ENCODE measurements around the gene HACE1. TPM values are rescaled to one million over a fixed set of nuclear protein-coding genes. Genes with fewer than 3 reads are reported as not detected.
"Not testable (repeated sequence)": the region's sequence is repeated elsewhere in the genome, so short reads cannot be mapped to it uniquely, and the experiment has no call there.

Gene HACE1
- total RNA-seq, 1 donor from 2014 or later = 14.5 TPM

- intact Hi-C loops (cut with micrococcal nuclease) = not testable (repeated sequence)
Measured at GRCh38 chr6:104739124-104739523, 120.6 kb downstream of the HACE1 start.

DNA sequence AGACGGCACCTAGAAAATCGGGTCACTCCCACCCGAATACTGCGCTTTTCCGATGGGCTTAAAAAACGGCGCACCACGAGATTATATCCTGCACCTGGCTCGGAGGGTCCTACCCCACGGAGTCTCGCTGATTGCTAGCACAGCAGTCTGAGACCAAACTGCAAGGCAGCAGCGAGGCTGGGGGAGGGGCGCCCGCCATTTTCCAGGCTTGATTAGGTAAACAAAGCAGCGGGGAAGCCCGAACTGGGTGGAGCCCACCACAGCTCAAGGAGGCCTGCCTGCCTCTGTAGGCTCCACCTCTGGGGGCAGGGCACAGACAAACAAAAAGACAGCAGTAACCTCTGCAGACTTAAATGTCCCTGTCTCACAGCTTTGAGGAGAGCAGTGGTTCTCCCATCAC is 122.2 kb downstream of the HACE1 start:
- intact Hi-C loops (cut with micrococcal nuclease) = not testable (repeated sequence)

DNA sequence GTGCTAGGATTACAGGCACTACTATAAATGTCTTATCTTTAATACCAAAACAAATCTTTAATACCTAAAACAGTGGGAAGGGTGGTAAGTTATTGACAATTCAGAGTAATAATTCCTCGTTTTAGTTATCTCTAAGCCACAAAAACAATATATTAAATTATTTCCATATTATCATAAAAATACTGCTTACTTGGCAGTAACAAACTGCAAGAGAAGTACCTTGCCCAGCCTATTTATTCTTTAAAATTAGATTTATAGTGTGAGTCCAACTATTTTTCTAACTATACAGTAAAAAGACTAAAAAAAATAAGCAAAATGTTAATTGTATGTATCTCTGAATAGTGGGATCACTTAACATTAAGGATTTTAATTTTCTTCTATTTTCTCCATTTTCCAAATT is 123.2 kb downstream of the HACE1 start:
- intact Hi-C loops (cut with micrococcal nuclease) = no loop called here

DNA sequence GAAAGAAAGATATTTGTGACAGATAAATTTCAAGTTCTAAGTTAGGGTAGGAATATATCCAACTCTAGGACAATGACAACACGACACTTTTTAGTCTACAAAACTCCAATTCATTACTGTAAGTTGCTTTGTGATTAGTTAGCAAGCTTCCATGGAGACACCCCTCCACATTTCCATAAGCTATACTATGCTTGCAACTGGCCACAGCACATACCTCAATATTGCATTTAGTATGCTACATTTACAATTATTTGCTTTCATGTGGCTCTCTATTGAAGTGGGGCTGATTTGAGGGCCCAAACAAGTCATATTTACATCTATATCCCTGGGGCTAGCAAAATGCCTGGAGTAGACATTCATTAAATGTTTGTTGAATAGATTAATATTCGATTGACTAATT is 129.3 kb downstream of the HACE1 start:
- intact Hi-C loops (cut with micrococcal nuclease) = no loop called here

DNA sequence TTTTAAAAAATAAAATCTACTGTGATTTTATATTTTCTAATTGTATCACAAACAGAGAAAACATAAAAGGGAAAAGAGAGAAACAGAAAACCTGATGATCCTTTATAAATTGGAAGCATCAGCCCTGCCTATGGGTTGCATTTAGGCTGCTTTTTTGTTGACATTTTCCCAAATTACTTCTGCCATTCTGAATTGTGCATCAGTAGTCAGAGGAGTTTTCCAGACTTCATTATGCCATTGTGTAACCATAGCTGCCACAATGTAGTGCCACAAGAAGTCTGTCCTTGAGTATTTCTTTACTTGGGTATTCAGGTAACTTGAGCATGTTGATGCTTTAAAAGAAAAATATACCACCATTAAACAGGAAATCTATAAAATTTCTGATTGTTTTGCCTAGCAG is 130.3 kb downstream of the HACE1 start:
- intact Hi-C loops (cut with micrococcal nuclease) = no loop called here

DNA sequence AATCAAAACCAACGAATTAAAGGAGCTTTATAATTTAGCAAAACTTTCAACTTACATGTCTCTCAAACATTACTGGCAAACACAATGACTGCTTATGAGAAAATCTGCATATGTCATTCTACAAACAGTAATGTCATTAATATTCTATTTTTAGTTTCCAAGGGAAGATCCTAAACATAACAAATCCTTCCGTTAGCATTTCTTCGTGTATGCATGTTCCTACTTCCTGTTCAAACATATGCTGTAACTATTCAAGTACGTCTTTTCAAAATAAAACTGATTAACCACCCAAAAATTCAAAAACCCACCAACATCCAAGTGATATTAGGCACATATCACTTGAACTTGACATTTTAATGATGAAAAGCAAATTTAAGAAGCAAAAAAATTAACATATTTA is 131.3 kb downstream of the HACE1 start:
- intact Hi-C loops (cut with micrococcal nuclease) = no loop called here

DNA sequence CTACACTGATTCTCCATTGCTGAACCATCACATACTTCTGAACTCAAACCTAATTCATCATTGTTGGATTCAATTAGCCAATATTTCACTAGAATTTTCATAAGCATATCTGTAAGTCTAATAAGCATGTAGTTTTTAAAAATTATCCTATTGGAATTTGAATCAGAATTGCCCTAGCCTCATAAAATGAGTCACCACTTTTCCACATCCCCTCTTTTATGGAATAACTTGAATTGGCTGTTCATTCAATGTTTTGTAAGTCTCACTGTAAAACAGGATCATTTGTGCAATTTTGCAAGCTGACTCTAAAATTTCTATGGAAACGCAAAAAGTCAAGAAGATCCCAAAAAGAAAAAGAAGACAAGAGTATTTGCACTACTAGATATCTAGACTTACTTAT is 141.0 kb downstream of the HACE1 start:
- intact Hi-C loops (cut with micrococcal nuclease) = no loop called here

- intact Hi-C loops (cut with micrococcal nuclease) = no loop called here
Measured at GRCh38 chr6:104716858-104717257, 142.9 kb downstream of the HACE1 start.

DNA sequence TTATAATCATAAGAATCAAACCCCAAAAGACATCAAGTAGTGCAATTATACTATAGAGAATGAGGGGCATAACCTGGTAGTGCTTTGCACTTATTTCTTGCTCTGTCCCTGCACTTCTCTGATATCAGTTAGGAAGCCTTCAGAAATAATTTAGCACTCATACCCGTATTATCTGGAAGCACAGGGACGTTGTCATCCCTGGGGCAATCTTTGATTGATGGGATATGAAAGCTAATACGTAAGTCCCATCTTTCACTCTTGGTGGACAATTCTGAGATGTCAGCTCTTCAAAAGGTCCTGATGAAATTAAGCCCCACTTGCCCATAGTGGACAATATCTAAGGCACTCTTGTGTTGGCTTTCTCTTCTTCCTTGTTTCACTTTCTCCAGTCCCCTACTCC is 144.9 kb downstream of the HACE1 start:
- intact Hi-C loops (cut with micrococcal nuclease) = no loop called here

DNA sequence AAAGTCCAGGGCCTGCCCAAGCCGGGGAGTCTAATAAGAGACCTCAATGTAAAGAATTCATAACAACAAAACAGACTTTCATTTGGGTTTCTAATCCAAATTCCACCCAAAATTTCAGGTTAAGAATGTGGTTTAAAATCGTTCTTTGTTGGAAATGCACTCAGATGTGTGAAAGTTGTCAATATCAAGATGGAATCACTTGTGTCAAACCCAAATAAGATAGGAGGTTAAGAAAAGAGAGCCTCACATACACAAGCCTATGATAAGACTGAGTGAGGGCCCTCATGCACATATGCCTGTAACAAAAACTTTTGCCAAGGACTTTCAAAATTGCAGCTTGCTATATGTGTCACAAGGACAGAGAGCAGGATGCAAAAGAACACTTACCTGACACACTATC is 145.7 kb downstream of the HACE1 start:
- intact Hi-C loops (cut with micrococcal nuclease) = no loop called here

DNA sequence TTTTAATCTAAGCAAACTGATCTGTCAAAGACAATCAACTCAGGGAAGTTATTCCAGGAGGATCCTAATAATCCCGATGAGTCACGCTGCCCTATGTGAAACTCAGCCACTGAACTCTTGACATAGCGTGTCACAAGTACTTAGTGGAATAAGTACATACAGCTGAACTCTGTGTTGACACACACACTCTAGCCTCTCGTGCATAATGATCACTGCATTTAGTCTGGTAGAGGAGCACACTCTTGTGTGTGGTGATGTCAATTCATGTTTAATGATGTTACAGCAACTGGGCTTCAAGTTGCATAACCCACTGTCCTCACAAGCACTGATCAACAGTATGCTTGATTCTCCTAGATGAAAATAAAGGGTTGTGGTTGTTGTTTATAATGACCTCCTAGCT is 148.3 kb downstream of the HACE1 start:
- intact Hi-C loops (cut with micrococcal nuclease) = no loop called here

DNA sequence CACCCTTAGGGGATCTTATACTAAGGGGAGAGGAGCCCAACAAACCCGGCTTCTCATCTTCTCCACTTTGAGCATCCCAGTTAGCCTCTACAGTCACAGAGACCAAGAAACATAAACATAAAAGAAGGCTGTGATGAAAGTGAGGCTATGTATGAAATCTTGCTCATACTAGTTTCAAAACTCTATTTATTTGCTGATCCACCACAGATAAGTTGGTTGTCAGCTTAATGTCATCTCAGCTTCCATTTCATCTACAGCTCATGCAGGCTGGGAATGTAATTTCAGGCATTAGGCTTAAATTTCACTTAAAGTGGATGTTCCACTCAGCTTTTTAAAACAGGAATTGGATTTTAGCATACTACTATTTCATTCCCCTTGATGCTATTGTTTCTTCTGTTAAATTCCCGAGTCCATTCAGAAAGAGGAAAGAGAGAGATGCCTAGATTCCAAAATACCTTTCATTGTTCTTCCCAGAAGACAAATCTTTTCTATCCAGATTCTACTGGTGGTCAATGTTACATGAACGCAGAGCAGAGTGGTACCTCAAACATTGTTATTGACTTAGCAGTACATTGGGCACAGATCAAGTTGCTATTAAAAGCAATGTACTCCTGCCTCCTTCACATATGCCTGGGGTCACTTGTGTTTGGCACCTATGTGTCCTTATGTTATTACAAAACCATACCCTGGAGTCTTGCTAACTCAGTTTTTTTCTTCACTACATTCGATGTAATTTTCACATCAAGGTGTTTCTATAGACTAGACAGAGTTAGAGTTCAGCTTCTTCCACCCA is 149.0 kb downstream of the HACE1 start:
- intact Hi-C loops (cut with micrococcal nuclease) = no loop called here

- intact Hi-C loops (cut with micrococcal nuclease) = loop anchor here (1.0 kb wide), 3 partner anchors 23 to 82 kb away; no protein-coding TSS in a partner anchor
Measured at GRCh38 chr6:104705916-104706442, 153.7 kb downstream of the HACE1 start.

DNA sequence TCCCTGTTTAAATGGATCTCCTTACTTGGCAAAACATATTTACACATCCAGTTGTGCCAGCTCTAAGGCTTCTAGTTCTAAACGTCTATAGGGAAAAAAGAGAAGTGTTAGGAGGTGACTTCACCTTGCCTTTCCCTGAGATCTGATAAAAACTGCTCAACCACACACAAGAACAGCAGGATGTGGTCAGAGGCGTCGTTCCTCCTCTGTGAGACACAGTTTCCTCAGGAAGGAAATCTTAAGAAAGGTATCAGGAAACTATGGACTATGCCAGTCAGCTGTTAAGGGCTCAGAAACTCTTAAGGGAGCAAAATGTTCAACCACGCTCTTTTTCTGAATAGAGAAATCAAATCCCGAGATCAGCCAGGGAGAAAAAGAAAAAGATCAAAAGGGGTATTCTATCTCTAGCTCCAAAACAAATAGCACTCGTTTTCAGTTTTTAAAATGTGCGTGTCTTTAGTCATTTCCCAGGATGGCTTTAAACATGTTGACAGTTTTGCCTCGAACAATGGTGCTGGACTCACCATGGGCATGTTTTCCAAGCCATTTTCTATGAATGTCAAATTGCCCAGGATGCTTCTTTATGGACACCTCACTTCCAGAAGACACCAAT is 154.5 kb downstream of the HACE1 start:
- intact Hi-C loops (cut with micrococcal nuclease) = loop anchor here (1.0 kb wide), 3 partner anchors 22 to 83 kb away; no protein-coding TSS in a partner anchor

DNA sequence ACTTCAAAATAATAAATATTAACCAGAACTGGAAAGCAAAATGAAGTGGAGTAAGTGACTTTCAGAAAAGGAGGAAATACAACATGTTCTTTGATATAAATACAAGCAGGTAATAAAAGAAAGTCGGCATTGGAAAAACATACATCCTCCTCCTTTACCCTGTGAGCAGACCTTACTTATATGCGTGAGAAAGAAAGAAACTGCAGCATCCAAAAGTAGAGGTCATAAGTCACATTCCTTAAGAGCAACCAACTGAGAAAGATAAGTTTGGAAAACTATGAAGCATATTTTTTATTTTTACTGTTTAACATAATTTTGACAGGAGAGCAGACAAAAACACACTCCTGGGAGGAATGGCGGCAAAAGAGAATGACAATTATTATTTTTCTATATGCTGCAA is 155.5 kb downstream of the HACE1 start:
- intact Hi-C loops (cut with micrococcal nuclease) = no loop called here

- intact Hi-C loops (cut with micrococcal nuclease) = no loop called here
Measured at GRCh38 chr6:104702126-104702841, 157.4 kb downstream of the HACE1 start.

DNA sequence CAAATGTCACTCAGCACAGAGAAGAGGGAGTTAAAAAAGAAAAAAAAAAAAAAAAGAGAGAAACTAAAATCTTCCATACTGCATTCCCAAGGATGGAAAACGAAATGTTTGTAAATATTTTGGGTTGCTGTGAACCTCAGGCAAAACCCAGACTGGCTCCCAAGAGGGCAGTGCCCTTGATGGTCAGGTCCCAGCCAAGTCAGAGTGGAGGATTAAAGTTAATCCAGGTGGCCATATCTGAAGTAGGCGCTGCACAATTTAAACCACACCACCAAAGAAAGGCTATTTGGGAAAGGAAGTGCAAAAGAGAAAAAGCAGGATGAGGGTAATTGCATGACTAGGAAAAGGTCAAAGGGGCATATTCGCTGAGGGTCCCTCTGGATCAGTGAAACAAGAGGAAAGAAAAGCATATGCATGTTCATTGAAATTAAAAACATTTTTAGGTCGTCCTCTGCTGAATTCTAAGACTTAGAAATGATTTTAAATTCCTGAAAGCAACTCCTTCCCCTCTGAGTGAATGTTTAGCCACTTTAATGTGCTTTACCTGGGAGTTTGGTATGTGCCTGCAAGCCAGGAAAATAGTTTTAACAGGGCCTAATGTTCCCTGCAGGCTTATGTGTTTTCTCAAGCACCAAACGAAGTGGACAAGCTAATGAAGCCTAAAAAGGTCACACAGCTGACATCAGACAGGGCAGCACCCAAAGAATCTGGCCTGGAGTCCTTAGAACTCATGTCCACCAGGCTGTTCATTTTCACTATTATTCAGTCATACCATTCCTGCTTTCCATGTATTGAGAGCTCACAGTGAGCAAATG is 159.1 kb downstream of the HACE1 start:
- intact Hi-C loops (cut with micrococcal nuclease) = no loop called here

GRCh38 chr6:104699593-104700329 is 160.0 kb downstream of the HACE1 start:
- intact Hi-C loops (cut with micrococcal nuclease) = no loop called here

DNA sequence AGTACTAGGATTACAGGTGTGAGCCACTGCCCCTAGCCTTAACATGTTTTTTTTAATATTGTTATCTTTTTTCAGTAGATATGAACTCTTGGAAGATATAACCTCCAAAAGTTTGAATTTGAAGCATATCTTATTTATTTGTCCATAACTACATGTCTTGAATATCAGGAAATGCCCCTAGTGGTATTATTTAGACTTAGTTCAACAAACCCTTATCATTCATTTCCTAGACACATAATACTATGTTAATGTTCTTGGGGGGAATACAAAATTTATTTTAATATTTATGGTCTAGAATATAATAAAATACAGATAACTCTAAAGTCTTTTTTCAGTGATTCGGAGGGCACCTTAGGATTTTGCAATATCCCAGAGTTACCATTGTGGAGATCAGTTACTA is 160.7 kb downstream of the HACE1 start:
- intact Hi-C loops (cut with micrococcal nuclease) = no loop called here

DNA sequence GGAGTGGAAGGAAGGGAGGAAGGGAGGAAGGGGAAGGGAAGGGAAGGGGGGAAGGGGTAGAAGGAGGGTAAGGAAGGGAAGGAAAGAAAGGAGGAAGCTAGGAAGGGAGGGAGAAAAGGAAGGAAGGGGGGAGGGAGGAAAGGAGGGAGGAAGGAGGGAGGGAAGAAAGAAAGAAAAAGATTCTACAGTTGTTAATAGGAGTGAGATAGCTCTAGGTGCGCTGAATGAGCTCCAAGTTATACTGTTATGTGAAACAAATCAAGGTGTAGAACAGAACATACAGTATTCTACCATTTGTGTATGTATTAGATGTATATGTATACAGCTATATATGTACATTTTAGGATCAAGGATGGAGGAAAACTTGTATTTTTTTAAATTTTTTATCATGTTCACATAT is 167.7 kb downstream of the HACE1 start:
- intact Hi-C loops (cut with micrococcal nuclease) = no loop called here
